Stimulated activated CD8-positive, alpha-beta memory T cell treated with anti-CD3 and anti-CD28 coated beads, Interleukin-4, amount 100 ng/mL, for 24 hours (primary cell): ENCODE data around the gene NCF4.

Experiments
- DNase-seq: peaks from one replicate; pipeline ENCODE4 v3.0.0-alpha.2; 2020; ENCODE audit warnings: low read depth

The NCF4 gene

GRCh38 chr22:36922105-36922608 is 61.4 kb downstream of the NCF4 start:
- DNase-seq = no peak

DNA sequence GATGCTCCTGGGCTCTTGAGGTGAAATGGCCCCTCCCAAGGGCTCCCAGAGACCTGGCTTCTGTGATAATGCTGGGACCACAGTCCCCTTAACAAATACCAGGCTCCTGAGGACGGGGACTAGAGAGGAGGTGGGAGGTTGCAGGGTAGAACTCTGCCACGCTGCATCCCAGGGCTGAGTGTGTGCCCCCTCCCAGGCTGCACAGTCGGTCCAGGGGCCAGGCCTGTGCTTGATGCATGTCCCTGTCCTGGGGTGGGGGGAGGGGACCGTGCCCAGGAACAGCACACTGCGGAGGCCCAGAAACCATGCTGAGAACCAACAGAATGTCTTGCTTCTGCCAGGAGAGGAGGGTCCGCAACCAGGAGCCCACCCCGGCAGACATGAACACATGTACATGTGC is 61.9 kb downstream of the NCF4 start:
- DNase-seq = no peak

GRCh38 chr22:36923131-36923788 is 62.5 kb downstream of the NCF4 start:
- DNase-seq = no peak

GRCh38 chr22:36924151-36924698 is 63.4 kb downstream of the NCF4 start:
- DNase-seq = no peak

- DNase-seq = no peak
These were observed 64.8 kb downstream of the NCF4 start for GRCh38 chr22:36925388-36926290.

DNA sequence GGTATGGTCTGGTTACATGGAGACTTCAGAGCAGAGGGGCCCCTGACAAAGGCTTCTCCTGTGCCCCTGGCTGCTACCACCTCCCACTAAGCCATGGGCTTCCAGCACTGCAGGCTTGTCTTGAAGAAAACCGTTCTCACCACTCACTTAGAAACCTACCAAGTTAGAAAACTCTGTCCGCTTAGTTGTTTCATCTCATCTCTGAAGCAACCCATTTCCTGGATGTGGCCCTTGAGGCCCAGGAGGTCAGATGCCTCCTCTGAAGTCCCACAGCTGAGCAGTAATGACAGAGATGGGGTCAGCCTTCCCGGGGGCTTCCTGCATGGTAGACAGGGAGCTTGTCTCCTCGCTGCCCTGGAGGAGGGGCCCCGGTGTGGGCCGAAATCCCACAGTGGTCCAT is 65.5 kb downstream of the NCF4 start:
- DNase-seq = no peak

DNA sequence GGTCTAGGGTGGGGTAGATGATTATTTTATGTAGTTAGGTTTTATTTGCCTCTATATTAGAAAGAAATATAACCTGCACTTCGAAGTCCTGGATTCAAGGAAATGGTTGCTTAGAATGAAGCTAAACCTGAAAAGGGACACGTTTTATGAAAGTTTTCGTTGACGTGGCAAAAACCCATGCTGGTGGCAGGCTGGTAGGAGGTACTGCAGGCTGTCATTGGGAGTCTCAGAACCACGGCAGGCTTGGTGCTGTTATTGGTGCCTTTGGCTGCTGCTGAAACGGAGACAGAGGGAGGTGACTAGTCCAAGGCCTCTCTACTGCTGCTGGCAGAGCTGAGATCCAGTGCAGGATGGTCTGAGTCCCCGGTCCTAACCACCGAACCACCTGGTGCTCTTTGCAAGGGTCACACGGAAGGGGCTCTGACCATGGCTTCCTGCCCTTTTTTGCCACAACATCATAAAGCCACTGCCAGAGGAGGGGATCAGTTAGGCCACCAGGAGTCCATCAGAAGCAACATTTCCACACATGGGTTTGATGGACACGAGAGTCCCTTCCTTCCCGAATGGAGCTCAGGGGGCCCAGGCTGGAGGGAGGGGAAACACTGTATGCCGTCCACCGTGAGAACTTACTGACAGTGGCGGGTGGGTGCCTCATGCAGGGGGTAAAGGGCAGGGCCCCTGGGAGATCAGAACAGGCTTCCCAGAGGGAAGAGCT is 66.1 kb downstream of the NCF4 start:
- DNase-seq = no peak
